ENCODE measurements around the gene RNF112. TPM values are rescaled to one million over a fixed set of nuclear protein-coding genes. Genes with fewer than 3 reads are reported as not detected.
"Not testable (repeated sequence)": the region's sequence is repeated elsewhere in the genome, so short reads cannot be mapped to it uniquely, and the experiment has no call there.

The RNF112 gene
- polyA plus RNA-seq, 1 donor from 2014 or later, result 33.3 TPM

- Histone ChIP-seq H3F3A (ENCODE audit: insufficient read depth, low read length, poor library complexity, severe bottlenecking) (no peaks in the 10 kb centered on the region), H2AFZ (ENCODE audit: low read depth, low read length) (no peak overlapping the region), H3K9me3 (ENCODE audit: low read length) (no peaks in the 10 kb centered on the region), H3K36me3 (ENCODE audit: insufficient read depth, low read length) (no peaks in the 10 kb centered on the region), H3K4me2 (ENCODE audit: low read length) (no peak overlapping the region), H4K20me1 (ENCODE audit: insufficient read depth) (no peaks in the 10 kb centered on the region), H3K9me2 (ENCODE audit: insufficient read depth, low read length) (no peaks in the 10 kb centered on the region), H3K9ac (ENCODE audit: low read length) (no peak overlapping the region), H3K4me3 (ENCODE audit: low read length) (no peak overlapping the region), H3K27ac (ENCODE audit: low read length) (no peak overlapping the region), H3K79me2 (replicated peaks; ENCODE audit: insufficient read depth, low read length) (no peaks in the 10 kb centered on the region), H3K27me3 (ENCODE audit: insufficient read depth, low read depth, low read length) (no peaks in the 10 kb centered on the region)
- no peak for TF ChIP-seq MXI1 (conservative IDR thresholded peaks at IDR 0.05; ENCODE audit: poor library complexity, severe bottlenecking)
- TF ChIP-seq POLR2AphosphoS5 (IDR thresholded peaks at IDR 0.05), result no peak
- TF ChIP-seq EZH2 (IDR thresholded peaks at IDR 0.05; ENCODE audit: borderline replicate concordance, insufficient read depth, low read length, poor library complexity, severe bottlenecking), result no peak
- TF ChIP-seq RAD21 (conservative IDR thresholded peaks at IDR 0.05), result no peak
- TF ChIP-seq TAF1 (IDR thresholded peaks at IDR 0.05; ENCODE audit: low read depth), result no peak
- no peak for TF ChIP-seq EP300 (conservative IDR thresholded peaks at IDR 0.05; ENCODE audit: poor library complexity, severe bottlenecking)
- no peak for TF ChIP-seq SMC3 (conservative IDR thresholded peaks at IDR 0.05; ENCODE audit: poor library complexity)
- no peak for TF ChIP-seq CTCF (IDR thresholded peaks at IDR 0.05; ENCODE audit: poor library complexity, severe bottlenecking)
- no peak for TF ChIP-seq REST (IDR thresholded peaks at IDR 0.05; ENCODE audit: borderline replicate concordance)
These were observed 46.8 kb downstream of the RNF112 start for GRCh38 chr17:19457830-19458271.

- H3K27me3 ChIP-seq (ENCODE audit: insufficient read depth, low read depth, low read length); H3K27ac ChIP-seq (ENCODE audit: low read length); H3K4me2 ChIP-seq (ENCODE audit: low read length); H3K9ac ChIP-seq (ENCODE audit: low read length); H3K36me3 ChIP-seq (ENCODE audit: insufficient read depth, low read length); H3K4me3 ChIP-seq (ENCODE audit: low read length); H2AFZ ChIP-seq (ENCODE audit: low read depth, low read length); H3K79me2 ChIP-seq (replicated peaks; ENCODE audit: insufficient read depth, low read length); H4K20me1 ChIP-seq (ENCODE audit: insufficient read depth); H3K9me3 ChIP-seq (ENCODE audit: low read length); H3K9me2 ChIP-seq (ENCODE audit: insufficient read depth, low read length); H3F3A ChIP-seq (ENCODE audit: insufficient read depth, low read length, poor library complexity, severe bottlenecking): not testable (repeated sequence)
These were observed 47.4 kb downstream of the RNF112 start for GRCh38 chr17:19458481-19458880.

GRCh38 chr17:19459018-19459655, 48.1 kb downstream of the RNF112 start:
- H3K9me3 ChIP-seq (ENCODE audit: low read length); H3K9ac ChIP-seq (ENCODE audit: low read length); H4K20me1 ChIP-seq (ENCODE audit: insufficient read depth); H3K36me3 ChIP-seq (ENCODE audit: insufficient read depth, low read length); H3K4me2 ChIP-seq (ENCODE audit: low read length); H2AFZ ChIP-seq (ENCODE audit: low read depth, low read length); H3F3A ChIP-seq (ENCODE audit: insufficient read depth, low read length, poor library complexity, severe bottlenecking); H3K79me2 ChIP-seq (replicated peaks; ENCODE audit: insufficient read depth, low read length); H3K9me2 ChIP-seq (ENCODE audit: insufficient read depth, low read length); H3K27me3 ChIP-seq (ENCODE audit: insufficient read depth, low read depth, low read length); H3K4me3 ChIP-seq (ENCODE audit: low read length); H3K27ac ChIP-seq (ENCODE audit: low read length): not testable (repeated sequence)

All from neural cell (in vitro differentiated cells).